Heart right ventricle (tissue), 16 donors: ENCODE data around the gene ETV1. TPM values are rescaled to one million over a fixed set of nuclear protein-coding genes. Genes with fewer than 3 reads are reported as not detected.
"Not testable (repeated sequence)": the region's sequence is repeated elsewhere in the genome, so short reads cannot be mapped to it uniquely, and the experiment has no call there.

Experiments
- ATAC-seq, 8 donors: fragments of 200-7000 bp; cut with Tn5 transposase; one replicate each; pipeline ENCODE4 v1.9.1; 2020; ENCODE audit warnings: mild to moderate bottlenecking in 8 of 8, moderate library complexity in 8 of 8, moderate number of reproducible peaks in 1 of 8
- DNase-seq, 2 donors: peaks; one replicate each; pipeline ENCODE4 v3.0.0-alpha.2; 2020
- H3K27ac ChIP-seq, 10 donors: fragments of 200-600 bp; sonication (generic) in 2 of 10; one replicate each; pipeline versions ENCODE4 v1.5.0 to v1.8.0; 2020 to 2022; ENCODE audit warnings: mild to moderate bottlenecking in 3 of 10
- H3K27me3 ChIP-seq, 7 donors: fragments of 200-600 bp; one replicate each; pipeline ENCODE4 v1.8.0; 2021 to 2022; ENCODE audit warnings: mild to moderate bottlenecking in 2 of 7
- H3K36me3 ChIP-seq, 9 donors: fragments of 200-600 bp; sonication (generic) in 1 of 9; one replicate each; pipeline versions ENCODE4 v1.5.0 to v1.8.0; 2020 to 2022; ENCODE audit warnings: mild to moderate bottlenecking in 2 of 9
- H3K4me1 ChIP-seq, 9 donors: fragments of 200-600 bp; sonication (generic) in 1 of 9; one replicate each; pipeline versions ENCODE4 v1.5.0 to v1.8.0; 2020 to 2022; ENCODE audit warnings: mild to moderate bottlenecking in 4 of 9
- H3K4me3 ChIP-seq, 10 donors: fragments of 200-600 bp; sonication (generic) in 2 of 10; one replicate each; pipeline versions ENCODE4 v1.5.0 to v1.8.0; 2020 to 2022; ENCODE audit warnings: mild to moderate bottlenecking in 7 of 10, moderate library complexity in 2 of 10
- H3K9me3 ChIP-seq, 11 donors: fragments of 200-600 bp in 10 of 11; sonication (generic) in 2 of 11; one replicate each; pipeline versions ENCODE4 v1.5.0 to v1.8.0; 2013 to 2022; ENCODE audit warnings: mild to moderate bottlenecking in 2 of 11, control low read depth in 1 of 11, moderate library complexity in 1 of 11
- CTCF ChIP-seq, 9 donors: fragments of 200-600 bp; sonication (generic) in 2 of 9; IDR thresholded peaks; one replicate each; pipeline versions ENCODE4 v1.5.0 to v1.8.0; 2021 to 2022; ENCODE audit warnings: antibody characterized with exemption in 9 of 9, mild to moderate bottlenecking in 5 of 9, moderate library complexity in 1 of 9
- WGBS, 2 donors: extraction: QIAGEN DNeasy Blood & Tissue Kit; methylation state at CpG; one replicate each; pipeline ENCODE4 v1.1.7; 2013; ENCODE audit warnings: inconsistent platforms in 1 of 2; 5-methylcytosine and 5-hydroxymethylcytosine counted together
- intact Hi-C, 10 donors: fragments of 100-400 bp; cut with DNase I; formaldehyde crosslinking; loops; one replicate each; pipeline versions ENCODE4 v1.11.1 to v1.14.2; 2022
- polyA plus RNA-seq, 2 donors: library from polyadenylated mRNA; stranded (reverse); fragments of 200-250 nt; gene quantifications; one replicate each; pipeline ENCODE4 v1.2.3, GENCODE V29; 2013
- total RNA-seq, 10 donors: library from RNA; stranded (reverse); fragmentation: NEBNext Ultra II Directional in 3 of 10; extraction: Animal tissue kit (Norgen Biotek cat#: 25700) in 3 of 10; gene quantifications; one replicate each; pipeline versions ENCODE4 v1.2.1 to v1.2.4, GENCODE V29; 2021 to 2023
- donor health status: Arrhythmogenic right ventricular cardiomyopathy.
- donor health status: ischemic (EF 13 %, LVEDD 7.1; RV severe dilation, severe dysfunction).
- donor health status: healthy with polysubstance abuse.
- donor health status: DM: no; HTN: yes; CAD: no.
- donor health status: DM: no; HTN: no; CAD: no.
- donor health status: ischemic (EF 25% LVEDD 6.9; RV normal size, moderate dysfunction).
- donor health status: ischemic (EF 25% LVEDD 5.7; RV mildly dilated, moderate dysfunction).
- donor health status: healthy.
- donor health status: DM: yes; HTN: yes; CAD: no.
- donor health status: Ischemic cardiomyopathy.
- donor health status: ischemic (EF 35%, LVEDD 5.7; RV mildly dilated, moderate dysfunction).
- donor health status: nonischemic (EF 11% LVEDD 7.7; RV severe dilation, severe dysfunction).
- donor health status: DM: yes; HTN: yes; CAD: no.
- donor health status: PGD.
- donor health status: ischemic (EF 29% LVEDD 5.4; RV normal size, mild dysfunction).
- donor health status: nonischemic (EF 23%, LVEDD 6.1; RV moderate dilation, normal function).

The ETV1 gene
- total and polyA plus RNA-seq, 12 donors, result 9.5 to 118 (median 55.1) TPM

DNA sequence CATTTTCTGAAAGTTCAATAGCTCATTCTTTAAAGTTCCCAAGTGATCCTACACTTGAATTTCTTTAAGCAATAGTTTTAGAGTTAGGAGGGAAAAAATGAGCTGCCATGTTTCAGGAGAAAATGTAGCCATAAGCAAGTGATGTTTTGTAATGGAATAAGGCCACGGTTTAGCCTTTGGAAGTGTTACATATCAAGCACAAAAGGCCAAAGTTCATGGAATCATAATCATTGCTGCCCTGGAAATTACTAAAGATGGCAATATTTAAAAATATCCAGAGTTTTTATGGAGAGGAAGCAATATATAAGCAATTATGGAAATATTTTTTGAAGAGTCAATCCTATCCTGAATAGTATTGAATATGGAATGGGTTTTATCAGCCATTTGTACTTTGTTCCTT, 68.4 kb downstream of the ETV1 start:
- no peak for DNase-seq
- no peak for ATAC-seq
- H3K9me3 ChIP-seq, result no peaks in the 10 kb centered on the region
- H3K4me1 ChIP-seq, result peaks cover 0 to 16% (median 12%) of the 10 kb centered on the region in 9 donors
- peaks cover 0 to 18% (median 0%) of the 10 kb centered on the region in 9 donors for H3K36me3 ChIP-seq
- no peaks in the 10 kb centered on the region for H3K27me3 ChIP-seq
- peak overlapping the region in 1 of 10 donors; percentile 70 for H3K27ac ChIP-seq
- intact Hi-C loops, result no loop called here
- no peak for TF ChIP-seq CTCF (IDR thresholded peaks at IDR 0.05)
- no peak overlapping the region for H3K4me3 ChIP-seq
- 75% methylated on average over 1 of the region's 1 CpG for WGBS, 2 donors

GRCh38 chr7:13920053-13920697, 69.3 kb downstream of the ETV1 start:
- peaks cover 0 to 16% (median 12%) of the 10 kb centered on the region in 9 donors for H3K4me1 ChIP-seq
- H3K4me3 ChIP-seq, result no peak overlapping the region
- peak overlapping the region in 5 of 10 donors; percentile 20 to 70 (median 30) for H3K27ac ChIP-seq
- intact Hi-C loops, result no loop called here
- DNase-seq (peak in 1 of 2 donors; percentile 55), ATAC-seq (peak; percentile 38 to 85 (median 75))
- 35 to 43% methylated on average over 1 of the region's 1 CpG for WGBS, 2 donors
- H3K27me3 ChIP-seq, result no peaks in the 10 kb centered on the region
- no peaks in the 10 kb centered on the region for H3K9me3 ChIP-seq
- no peak for TF ChIP-seq CTCF (IDR thresholded peaks at IDR 0.05)
- peaks cover 0 to 22% (median 0%) of the 10 kb centered on the region in 9 donors for H3K36me3 ChIP-seq

DNA sequence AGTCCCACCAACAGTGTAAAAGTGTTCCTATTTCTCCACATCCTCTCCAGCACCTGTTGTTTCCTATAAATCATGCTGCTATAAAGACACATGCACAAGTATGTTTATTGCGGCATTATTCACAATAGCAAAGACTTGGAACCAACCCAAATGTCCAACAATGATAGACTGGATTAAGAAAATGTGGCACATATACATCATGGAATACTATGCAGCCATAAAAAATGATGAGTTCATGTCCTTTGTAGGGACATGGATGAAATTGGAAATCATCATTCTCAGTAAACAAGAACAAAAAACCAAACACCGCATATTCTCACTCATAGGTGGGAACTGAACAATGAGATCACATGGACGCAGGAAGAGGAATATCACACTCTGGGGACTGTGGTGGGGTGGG, 71.1 kb downstream of the ETV1 start:
- H3K9me3 ChIP-seq, H3K4me3 ChIP-seq, DNase-seq, intact Hi-C loops, H3K27ac ChIP-seq, ATAC-seq, H3K27me3 ChIP-seq: not testable (repeated sequence)
- WGBS, 2 donors, result 92 to 94% methylated on average over 3 of the region's 3 CpGs
- H3K4me1 ChIP-seq, result peaks cover 0 to 13% (median 11%) of the 10 kb centered on the region in 9 donors
- H3K36me3 ChIP-seq, result peaks cover 0 to 16% (median 0%) of the 10 kb centered on the region in 9 donors

DNA sequence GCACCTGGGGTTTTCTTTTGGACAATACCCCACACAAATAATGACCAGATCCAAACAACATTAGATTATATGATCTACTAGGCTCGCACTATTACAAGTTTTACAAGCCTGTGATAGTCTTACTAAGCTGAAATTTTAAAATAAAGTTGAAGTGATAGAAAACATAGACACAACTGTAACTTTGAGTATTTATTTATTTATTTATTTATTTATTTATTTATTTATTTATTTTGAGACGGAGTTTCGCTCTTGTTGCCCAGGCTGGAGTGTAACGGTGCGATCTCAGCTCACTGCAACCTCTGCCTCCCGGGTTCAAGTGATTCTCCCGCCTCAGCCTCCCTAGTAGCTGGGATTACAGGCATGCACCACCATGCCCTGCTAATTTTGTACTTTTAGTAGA, 72.4 kb downstream of the ETV1 start:
- Histone ChIP-seq H3K4me1 (peaks cover 0 to 22% (median 12%) of the 10 kb centered on the region in 9 donors), H3K36me3 (peaks cover 0 to 11% (median 0%) of the 10 kb centered on the region in 9 donors)
- H3K9me3 ChIP-seq, DNase-seq, H3K27me3 ChIP-seq, H3K4me3 ChIP-seq, H3K27ac ChIP-seq, intact Hi-C loops, ATAC-seq: not testable (repeated sequence)
- 82 to 88% methylated on average over 7 of the region's 7 CpGs for WGBS, 2 donors

DNA sequence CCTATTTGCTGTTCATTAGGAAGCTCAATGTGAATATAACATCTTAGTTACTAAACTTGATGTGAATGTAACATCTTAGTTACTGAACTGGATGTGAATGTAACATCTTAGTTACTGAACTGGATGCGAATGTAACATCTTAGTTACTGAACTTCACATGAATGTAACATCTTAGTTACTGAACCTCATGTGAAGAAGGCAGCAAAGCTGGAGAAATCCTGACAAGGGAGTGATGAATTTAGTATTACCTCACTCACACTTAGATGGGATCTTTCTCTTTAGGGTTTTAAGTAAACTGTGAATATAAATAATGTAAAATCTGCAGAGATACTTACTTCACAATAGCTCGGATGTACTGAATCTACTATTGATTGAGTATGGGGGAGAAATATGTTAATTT, 73.6 kb downstream of the ETV1 start:
- peaks cover 0 to 13% (median 0%) of the 10 kb centered on the region in 9 donors for H3K36me3 ChIP-seq
- ATAC-seq, result no peak
- H3K27me3 ChIP-seq, result no peaks in the 10 kb centered on the region
- H3K9me3 ChIP-seq, result no peaks in the 10 kb centered on the region
- no peak for DNase-seq
- WGBS, 2 donors, result 47 to 50% methylated on average over 2 of the region's 2 CpGs
- peaks cover 0 to 22% (median 13%) of the 10 kb centered on the region in 9 donors for H3K4me1 ChIP-seq
- H3K27ac ChIP-seq, result no peak overlapping the region
- intact Hi-C loops, result no loop called here
- no peak for TF ChIP-seq CTCF (IDR thresholded peaks at IDR 0.05)
- H3K4me3 ChIP-seq, result no peak overlapping the region
